NCI-H1417 (cell line): Measurements from ENCODE around the gene VASP.
A peak's percentile ranks its signal among the peaks of the same experiment; 100 is the strongest.

Source experiments
- DNase-seq, 3 experiments: peaks; one replicate each; lab custom pipeline; 2025; lab: John Stamatoyannopoulos, UW

The VASP gene

DNA sequence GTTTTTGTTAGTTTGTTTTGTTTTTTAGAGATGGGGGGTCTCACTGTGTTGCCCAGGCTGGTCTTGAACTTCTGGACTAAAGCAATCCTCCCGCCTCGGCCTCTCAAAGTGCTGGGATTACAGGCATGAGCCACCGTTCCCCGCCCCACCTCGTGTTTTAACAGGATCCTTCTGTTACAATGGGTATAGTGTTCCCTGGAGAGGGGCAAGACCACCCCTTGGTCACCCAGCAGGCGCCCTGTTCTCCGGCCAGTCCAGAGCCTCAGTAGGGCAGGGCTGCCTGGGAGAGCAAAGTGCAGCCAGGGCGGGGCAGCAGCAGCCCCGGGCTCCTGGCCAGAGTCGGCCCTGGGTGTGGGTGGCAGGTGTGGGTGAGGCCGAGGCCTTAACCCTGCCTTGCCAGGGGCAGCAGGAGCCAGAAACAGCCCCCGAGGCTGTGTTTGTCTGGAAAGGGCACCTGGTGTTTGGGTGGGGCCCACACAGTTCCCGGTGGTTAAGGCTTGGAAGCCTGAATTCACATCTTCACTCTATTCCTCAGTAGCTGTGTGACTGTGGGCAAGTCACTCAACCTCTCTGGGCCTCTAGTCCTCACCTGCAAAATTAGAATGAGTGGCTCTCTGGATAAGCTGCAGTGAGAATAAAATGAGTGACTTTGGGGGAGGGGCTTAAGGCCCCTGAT lies 7.2 kb downstream of the VASP start:
- DNase-seq: no peak

- no peak for DNase-seq
Measured at GRCh38 chr19:45515081-45515624, 7.9 kb downstream of the VASP start.

GRCh38 chr19:45515807-45516401 lies 8.6 kb downstream of the VASP start:
- DNase-seq: no peak

DNA sequence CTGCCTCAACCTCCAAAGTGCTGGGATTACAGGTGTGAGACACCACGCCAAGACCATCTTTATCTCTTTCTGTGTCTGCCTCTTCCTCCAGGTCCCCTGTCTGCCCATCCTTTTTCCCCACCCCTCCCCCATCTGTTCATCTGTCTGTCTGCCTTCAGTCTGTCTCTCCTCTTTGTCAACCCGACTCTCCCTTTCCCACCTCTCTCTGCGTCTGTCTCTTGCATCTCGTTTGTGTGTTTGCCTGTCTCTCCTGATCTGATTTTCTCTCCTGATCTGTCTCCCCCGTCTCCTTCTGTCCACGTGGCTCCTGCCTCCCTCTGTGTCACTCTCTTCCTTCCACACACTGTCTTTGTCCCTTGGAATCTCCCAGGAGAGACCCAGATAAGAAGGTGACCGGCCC lies 10.0 kb downstream of the VASP start:
- no peak for DNase-seq

- DNase-seq: no peak
Measured at GRCh38 chr19:45517641-45518468, 10.6 kb downstream of the VASP start.

DNA sequence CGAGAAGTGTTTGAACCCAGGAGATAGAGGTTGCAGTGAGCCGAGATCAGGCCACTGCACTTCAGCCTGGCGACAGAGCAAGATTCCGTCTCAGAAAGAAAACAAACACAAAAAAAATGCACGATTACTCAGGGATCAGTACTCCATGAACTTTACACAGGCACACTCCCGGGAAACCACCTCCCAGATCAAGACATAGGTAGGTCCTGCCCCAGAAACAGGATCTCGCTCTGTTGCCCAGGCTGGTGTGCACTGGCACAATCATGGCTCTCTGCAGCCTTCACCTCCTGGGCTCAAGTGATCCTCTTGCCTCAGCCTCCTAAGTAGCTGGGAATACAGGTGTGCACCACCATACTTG lies 11.2 kb downstream of the VASP start:
- no peak for DNase-seq

DNA sequence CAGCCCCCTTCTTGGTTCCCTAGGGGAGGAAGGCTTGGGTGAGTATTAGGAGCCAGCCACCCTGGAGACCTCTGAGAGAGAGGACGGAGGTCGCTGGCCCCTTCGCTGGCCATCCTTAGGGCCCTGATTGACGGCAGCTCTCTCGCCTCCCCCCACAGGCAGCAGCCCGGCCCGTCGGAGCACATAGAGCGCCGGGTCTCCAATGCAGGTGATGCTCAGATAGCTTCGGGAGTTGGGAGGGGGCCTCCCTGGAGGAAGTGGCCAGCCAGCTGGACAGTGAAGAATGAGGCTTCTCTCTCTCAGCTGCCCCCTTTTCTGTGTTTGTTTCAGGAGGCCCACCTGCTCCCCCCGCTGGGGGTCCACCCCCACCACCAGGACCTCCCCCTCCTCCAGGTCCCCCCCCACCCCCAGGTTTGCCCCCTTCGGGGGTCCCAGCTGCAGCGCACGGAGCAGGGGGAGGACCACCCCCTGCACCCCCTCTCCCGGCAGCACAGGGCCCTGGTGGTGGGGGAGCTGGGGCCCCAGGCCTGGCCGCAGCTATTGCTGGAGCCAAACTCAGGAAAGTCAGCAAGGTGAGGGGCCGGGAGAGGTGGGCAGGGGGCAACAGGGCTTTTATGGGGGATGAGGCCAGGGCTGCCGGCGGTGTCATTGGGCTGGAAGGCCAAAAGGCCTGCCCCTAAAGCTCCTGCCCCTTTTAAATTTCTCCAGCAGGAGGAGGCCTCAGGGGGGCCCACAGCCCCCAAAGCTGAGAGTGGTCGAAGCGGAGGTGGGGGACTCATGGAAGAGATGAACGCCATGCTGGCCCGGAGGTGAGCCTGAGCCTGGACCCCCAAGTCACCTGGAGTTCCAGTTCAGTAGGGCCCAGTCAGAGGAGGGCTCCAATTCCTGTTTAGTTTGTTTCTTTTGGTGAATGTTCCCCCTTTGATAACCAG lies 15.0 kb downstream of the VASP start:
- no peak for DNase-seq

GRCh38 chr19:45523642-45524256 lies 16.5 kb downstream of the VASP start:
- DNase-seq: peak; percentile 65 to 89 (median 86)

- no peak for DNase-seq
Measured at GRCh38 chr19:45524575-45525129, 17.4 kb downstream of the VASP start.

GRCh38 chr19:45526143-45526542 lies 18.9 kb downstream of the VASP start:
- DNase-seq: peak; percentile 45 to 72 (median 63)

- DNase-seq: no peak
Measured at GRCh38 chr19:45526971-45527370, 19.7 kb downstream of the VASP start.

DNA sequence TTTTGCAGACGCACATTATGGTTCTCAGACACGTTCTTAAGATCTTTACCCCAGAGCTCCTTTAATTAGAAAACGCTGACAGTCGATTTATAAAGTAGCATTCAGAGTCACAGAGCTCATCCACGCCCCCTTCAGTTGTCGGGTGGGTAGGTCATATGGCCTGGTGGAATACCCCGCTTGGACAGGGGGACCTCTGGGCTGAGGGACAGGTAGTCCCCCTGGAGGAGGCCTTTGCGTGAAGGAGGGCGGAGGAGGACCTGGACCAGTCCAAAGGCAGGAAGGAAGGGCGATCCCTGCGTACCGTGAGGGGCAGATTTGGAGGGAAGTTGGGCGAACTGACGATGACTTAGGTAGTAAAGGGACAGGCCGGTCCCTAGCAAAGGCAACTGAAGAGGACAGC lies 20.5 kb downstream of the VASP start:
- no peak for DNase-seq

GRCh38 chr19:45528149-45528743 lies 21.0 kb downstream of the VASP start:
- peak in 1 of 3 experiments; percentile 23 for DNase-seq

GRCh38 chr19:45528744-45529419 lies 21.6 kb downstream of the VASP start:
- peak; percentile 34 to 74 (median 53) for DNase-seq

GRCh38 chr19:45529420-45529785 lies 22.1 kb downstream of the VASP start:
- peak in 2 of 3 experiments; percentile 16 to 29 for DNase-seq

- DNase-seq: no peak
Measured at GRCh38 chr19:45531349-45531748, 24.1 kb downstream of the VASP start.

- DNase-seq: no peak
Measured at GRCh38 chr19:45539459-45539858, 32.2 kb downstream of the VASP start.

DNA sequence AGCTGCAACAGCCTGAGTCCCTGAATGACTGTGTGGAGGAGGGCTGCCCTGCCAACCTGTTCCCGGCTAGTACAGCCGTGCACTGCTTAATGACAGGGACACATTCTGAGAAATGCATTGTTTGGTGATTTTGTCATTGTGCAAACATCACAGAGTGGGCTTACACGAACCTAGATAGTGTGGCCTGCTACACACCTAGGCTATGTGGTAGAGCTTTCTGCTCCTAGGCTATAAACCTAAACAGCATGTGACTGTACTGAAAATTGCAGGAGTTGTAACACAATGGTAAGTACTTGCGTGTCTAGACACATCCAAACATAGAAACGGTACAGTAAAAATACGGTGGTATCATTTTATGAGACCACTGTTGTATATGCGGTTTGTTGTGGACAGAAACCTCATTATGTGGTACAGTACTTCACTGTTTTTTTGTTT lies 35.0 kb downstream of the VASP start:
- DNase-seq: peak in 1 of 3 experiments; percentile 1

DNA sequence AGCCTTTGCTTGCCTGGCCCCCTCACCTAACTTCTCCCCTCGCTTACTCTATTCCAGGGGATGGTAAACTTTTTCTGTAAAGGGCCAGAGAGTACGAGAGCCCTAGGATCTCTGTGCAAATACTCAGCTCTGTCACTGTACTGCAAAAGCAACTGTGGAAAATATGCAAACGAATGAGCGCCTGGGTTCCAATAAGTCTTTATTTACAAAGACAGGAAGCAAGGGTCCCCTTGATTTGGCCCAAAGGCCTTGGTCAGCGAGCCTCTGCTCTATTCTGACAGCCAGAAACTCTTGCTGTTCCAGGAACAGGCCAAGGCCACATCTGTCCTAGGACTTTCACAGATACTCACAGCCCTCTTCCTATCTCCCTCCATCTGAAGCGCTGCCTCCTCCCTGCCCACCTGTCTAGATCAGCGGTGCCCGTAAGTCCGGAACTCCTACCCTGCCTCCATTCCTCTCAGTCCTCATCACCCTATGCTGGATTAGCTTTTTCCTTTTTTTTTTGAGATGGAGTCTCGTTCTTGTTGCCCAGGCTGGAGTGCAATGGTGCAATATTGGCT lies 40.0 kb downstream of the VASP start:
- DNase-seq: no peak
